Activated B cell treated with CpG ODN at 0.5 μM for 24 hours (primary cell): ENCODE measurements around the gene ABCC11. TPM values are rescaled to one million over a fixed set of nuclear protein-coding genes. Genes with fewer than 3 reads are reported as not detected.
"Not testable (repeated sequence)": the region's sequence is repeated elsewhere in the genome, so short reads cannot be mapped to it uniquely, and the experiment has no call there.

ENCODE experiments used
- ATAC-seq: fragments of 200-7000 bp; cut with Tn5 transposase; one replicate; pipeline ENCODE4 v1.10.0; 2021; ENCODE audit warnings: low read depth, mild to moderate bottlenecking, moderate library complexity
- CTCF ChIA-PET: fragments of 350-600 bp; sonication (Branson Sonifier 250); formaldehyde crosslinking; loops from one replicate; lab custom pipeline; 2021; ENCODE audit warnings: antibody characterized with exemption; lab: Charles Lee
- POLR2A ChIA-PET: fragments of 350-600 bp; sonication (Branson Sonifier 250); formaldehyde crosslinking; loops from one replicate; lab custom pipeline; 2021; ENCODE audit warnings: antibody characterized with exemption; lab: Charles Lee
- DNase-seq: peaks from one replicate; pipeline ENCODE4 v3.0.0; 2022
- H3K27ac Mint-ChIP-seq: one replicate; pipeline ENCODE4 v1.8.0; 2020; ENCODE audit warnings: mixed read lengths
- H3K27me3 Mint-ChIP-seq: one replicate; pipeline ENCODE4 v1.8.0; 2021; ENCODE audit warnings: mixed read lengths
- H3K36me3 Mint-ChIP-seq: one replicate; pipeline ENCODE4 v1.8.0; 2021; ENCODE audit warnings: low read depth, mixed read lengths
- H3K4me1 Mint-ChIP-seq: one replicate; pipeline ENCODE4 v1.8.0; 2021; ENCODE audit warnings: mixed read lengths
- H3K4me3 Mint-ChIP-seq: one replicate; pipeline ENCODE4 v1.8.0; 2020; ENCODE audit warnings: mild to moderate bottlenecking, mixed read lengths
- H3K9me3 Mint-ChIP-seq: one replicate; pipeline ENCODE4 v1.8.0; 2020; ENCODE audit warnings: mixed read lengths
- CTCF ChIP-seq: fragments of 200-600 bp; IDR thresholded peaks from one replicate; pipeline ENCODE4 v1.8.0; 2022; ENCODE audit warnings: antibody characterized with exemption, mild to moderate bottlenecking
- intact Hi-C: fragments of 100-400 bp; cut with micrococcal nuclease; formaldehyde crosslinking; loops from one replicate; pipeline ENCODE4 v1.15.1; 2024
- total RNA-seq: library from RNA; stranded (reverse); gene quantifications from 2 replicates; pipeline ENCODE4 v1.2.3, GENCODE V29; 2022

The ABCC11 gene
- total RNA-seq, 1 donor from 2014 or later: not detected

GRCh38 chr16:48184681-48185080 is 62.7 kb downstream of the ABCC11 start:
- Mint-ChIP-seq H3K36me3 (no peaks in the 10 kb centered on the region), H3K4me1 (peaks cover 2% of the 10 kb centered on the region), H3K4me3 (no peak overlapping the region), H3K27me3 (no peaks in the 10 kb centered on the region), H3K27ac (no peak overlapping the region), H3K9me3 (no peaks in the 10 kb centered on the region)
- intact Hi-C loops: no loop called here
- no peak for DNase-seq
- no peak for ATAC-seq
- ChIA-PET CTCF (no interaction called here), POLR2A (no interaction called here)
- no peak for TF ChIP-seq CTCF

- ChIA-PET POLR2A (no interaction called here), CTCF (no interaction called here)
- no peak for TF ChIP-seq CTCF
- Mint-ChIP-seq H3K9me3 (no peaks in the 10 kb centered on the region), H3K27me3 (no peaks in the 10 kb centered on the region), H3K4me3 (no peak overlapping the region), H3K4me1 (no peaks in the 10 kb centered on the region), H3K27ac (no peak overlapping the region), H3K36me3 (no peaks in the 10 kb centered on the region)
- intact Hi-C loops: no loop called here
- ATAC-seq (no peak), DNase-seq (no peak)
These were observed 64.3 kb downstream of the ABCC11 start for GRCh38 chr16:48182979-48183537.

GRCh38 chr16:48181746-48182520 is 65.4 kb downstream of the ABCC11 start:
- H3K27ac Mint-ChIP-seq, CTCF ChIA-PET, H3K9me3 Mint-ChIP-seq, intact Hi-C loops, H3K36me3 Mint-ChIP-seq, ATAC-seq, H3K4me1 Mint-ChIP-seq, DNase-seq, POLR2A ChIA-PET, H3K27me3 Mint-ChIP-seq, H3K4me3 Mint-ChIP-seq: not testable (repeated sequence)

- Mint-ChIP-seq H3K4me1 (no peaks in the 10 kb centered on the region), H3K27ac (no peak overlapping the region), H3K9me3 (no peaks in the 10 kb centered on the region), H3K36me3 (no peaks in the 10 kb centered on the region), H3K27me3 (peaks cover 3% of the 10 kb centered on the region), H3K4me3 (no peak overlapping the region)
- no peak for ATAC-seq
- ChIA-PET POLR2A (no interaction called here), CTCF (no interaction called here)
- no peak for TF ChIP-seq CTCF
- DNase-seq: no peak
- intact Hi-C loops: no loop called here
These were observed 66.4 kb downstream of the ABCC11 start for GRCh38 chr16:48180868-48181480.

GRCh38 chr16:48176635-48177408 is 70.5 kb downstream of the ABCC11 start:
- POLR2A ChIA-PET: no interaction called here

More at GRCh38 chr16:48176635-48177408, 70.5 kb downstream of the ABCC11 start:
- no peaks in the 10 kb centered on the region for H3K4me1 Mint-ChIP-seq
- CTCF ChIA-PET: interaction anchor here (0.9 kb wide), 1 partner anchor 17 kb away, joined by 3 read pairs; no protein-coding TSS in a partner anchor
- H3K27me3 Mint-ChIP-seq: peaks cover 6% of the 10 kb centered on the region
- H3K4me3 Mint-ChIP-seq: no peak overlapping the region
- DNase-seq: no peak
- TF ChIP-seq CTCF: no peak
- no peaks in the 10 kb centered on the region for H3K36me3 Mint-ChIP-seq
- no peak for ATAC-seq
- H3K27ac Mint-ChIP-seq: no peak overlapping the region
- no peaks in the 10 kb centered on the region for H3K9me3 Mint-ChIP-seq
- intact Hi-C loops: no loop called here
